Measurements from ENCODE around the gene ZNF580.

ZNF580 gene

DNA sequence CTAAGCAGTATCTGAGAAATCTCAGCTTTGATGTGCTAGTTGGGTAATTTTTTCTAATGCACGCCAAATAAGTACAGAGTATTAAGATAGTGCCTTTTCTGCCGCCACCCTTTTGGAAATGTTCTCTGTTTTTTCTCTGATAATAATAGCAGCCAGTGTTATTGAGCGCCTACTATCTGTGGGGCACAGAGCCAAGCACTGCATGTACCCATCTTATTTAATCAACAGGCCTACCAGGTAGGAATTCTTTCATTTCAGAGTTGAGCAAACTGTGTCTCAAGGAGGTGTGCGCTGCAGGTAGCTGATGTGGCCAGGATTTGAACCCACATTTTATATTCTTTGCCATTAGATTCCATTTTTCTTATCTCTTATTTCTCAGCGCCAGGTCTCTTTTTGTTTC is 35.6 kb downstream of the ZNF580 start:
- ChIA-PET POLR2A (ENCODE audit: low non-redundant PET) (no interaction called here), CTCF (interaction anchor here (0.7 kb wide), 1 partner anchor 23 kb away, joined by 3 read pairs; no protein-coding TSS in a partner anchor)
- TF ChIP-seq, protein P1, sequence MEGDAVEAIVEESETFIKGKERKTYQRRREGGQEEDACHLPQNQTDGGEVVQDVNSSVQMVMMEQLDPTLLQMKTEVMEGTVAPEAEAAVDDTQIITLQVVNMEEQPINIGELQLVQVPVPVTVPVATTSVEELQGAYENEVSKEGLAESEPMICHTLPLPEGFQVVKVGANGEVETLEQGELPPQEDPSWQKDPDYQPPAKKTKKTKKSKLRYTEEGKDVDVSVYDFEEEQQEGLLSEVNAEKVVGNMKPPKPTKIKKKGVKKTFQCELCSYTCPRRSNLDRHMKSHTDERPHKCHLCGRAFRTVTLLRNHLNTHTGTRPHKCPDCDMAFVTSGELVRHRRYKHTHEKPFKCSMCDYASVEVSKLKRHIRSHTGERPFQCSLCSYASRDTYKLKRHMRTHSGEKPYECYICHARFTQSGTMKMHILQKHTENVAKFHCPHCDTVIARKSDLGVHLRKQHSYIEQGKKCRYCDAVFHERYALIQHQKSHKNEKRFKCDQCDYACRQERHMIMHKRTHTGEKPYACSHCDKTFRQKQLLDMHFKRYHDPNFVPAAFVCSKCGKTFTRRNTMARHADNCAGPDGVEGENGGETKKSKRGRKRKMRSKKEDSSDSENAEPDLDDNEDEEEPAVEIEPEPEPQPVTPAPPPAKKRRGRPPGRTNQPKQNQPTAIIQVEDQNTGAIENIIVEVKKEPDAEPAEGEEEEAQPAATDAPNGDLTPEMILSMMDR (conservative IDR thresholded peaks at IDR 0.05; ENCODE audit: low read depth), result peak; percentile 45
- H3K27ac ChIP-seq, result no peak overlapping the region
- DNase-seq (ENCODE audit: low spot score), result no peak

- ChIA-PET POLR2A (ENCODE audit: low non-redundant PET) (no interaction called here), CTCF (no interaction called here)
- TF ChIP-seq, protein P1 (conservative IDR thresholded peaks at IDR 0.05; ENCODE audit: low read depth), result no peak
- H3K27ac ChIP-seq, result no peak overlapping the region
- DNase-seq (ENCODE audit: low spot score), result no peak
Observed at GRCh38 chr19:55676889-55677505, 36.2 kb downstream of the ZNF580 start.

DNA sequence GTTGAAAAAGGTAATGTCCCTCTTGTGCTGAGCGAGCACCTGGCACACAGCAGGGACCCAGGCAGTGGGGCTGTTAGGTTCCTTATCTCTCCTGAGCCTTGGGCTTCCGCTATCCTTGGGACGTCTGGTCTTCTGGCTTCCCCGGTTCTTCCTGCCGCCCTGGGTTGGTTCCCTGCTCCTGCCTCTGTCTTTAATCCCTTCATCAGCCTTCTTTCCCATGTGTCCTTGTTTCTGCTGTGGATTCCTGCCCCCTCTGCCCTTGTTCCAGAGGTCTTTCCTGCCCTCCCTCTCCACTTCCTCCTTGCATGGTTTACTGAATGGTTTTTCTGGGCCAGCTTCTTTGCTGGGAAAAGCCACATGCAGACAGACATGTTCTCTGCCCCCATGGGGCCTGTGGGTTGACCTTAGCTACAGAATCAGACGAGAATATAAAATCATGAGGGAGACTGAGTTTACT is 36.8 kb downstream of the ZNF580 start:
- no peak overlapping the region for H3K27ac ChIP-seq
- POLR2A ChIA-PET (ENCODE audit: low non-redundant PET), result no interaction called here
- no peak for DNase-seq (ENCODE audit: low spot score)
- TF ChIP-seq, protein P1 (conservative IDR thresholded peaks at IDR 0.05; ENCODE audit: low read depth), result no peak
- CTCF ChIA-PET, result no interaction called here

DNA sequence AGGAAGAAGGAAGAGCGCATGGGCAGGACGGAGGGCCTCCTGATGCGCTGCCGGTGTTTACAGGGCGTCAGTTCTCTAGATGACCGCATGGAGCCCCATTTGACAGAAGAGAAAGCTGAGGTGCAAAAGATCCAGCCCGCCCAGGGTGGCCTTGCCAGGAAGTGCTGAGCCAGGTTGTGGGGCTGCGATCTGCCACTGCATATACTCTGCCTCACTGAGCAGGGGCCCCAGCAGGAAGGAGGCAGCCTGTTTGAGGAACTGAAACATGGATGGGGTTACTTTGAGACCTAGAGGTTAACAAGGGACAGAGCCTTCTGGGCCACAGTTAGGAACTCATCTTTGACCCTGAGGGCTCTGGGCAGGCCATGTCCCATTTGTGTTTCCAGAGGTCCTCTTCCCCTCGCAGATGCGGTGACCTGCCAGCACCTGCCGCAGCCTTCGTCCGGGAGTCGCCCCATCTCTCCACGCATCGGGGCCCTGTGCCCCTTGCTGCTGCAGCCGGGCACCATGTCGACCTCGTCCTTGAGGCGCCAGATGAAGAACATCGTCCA is 37.4 kb downstream of the ZNF580 start:
- POLR2A ChIA-PET (ENCODE audit: low non-redundant PET), result no interaction called here

DNA sequence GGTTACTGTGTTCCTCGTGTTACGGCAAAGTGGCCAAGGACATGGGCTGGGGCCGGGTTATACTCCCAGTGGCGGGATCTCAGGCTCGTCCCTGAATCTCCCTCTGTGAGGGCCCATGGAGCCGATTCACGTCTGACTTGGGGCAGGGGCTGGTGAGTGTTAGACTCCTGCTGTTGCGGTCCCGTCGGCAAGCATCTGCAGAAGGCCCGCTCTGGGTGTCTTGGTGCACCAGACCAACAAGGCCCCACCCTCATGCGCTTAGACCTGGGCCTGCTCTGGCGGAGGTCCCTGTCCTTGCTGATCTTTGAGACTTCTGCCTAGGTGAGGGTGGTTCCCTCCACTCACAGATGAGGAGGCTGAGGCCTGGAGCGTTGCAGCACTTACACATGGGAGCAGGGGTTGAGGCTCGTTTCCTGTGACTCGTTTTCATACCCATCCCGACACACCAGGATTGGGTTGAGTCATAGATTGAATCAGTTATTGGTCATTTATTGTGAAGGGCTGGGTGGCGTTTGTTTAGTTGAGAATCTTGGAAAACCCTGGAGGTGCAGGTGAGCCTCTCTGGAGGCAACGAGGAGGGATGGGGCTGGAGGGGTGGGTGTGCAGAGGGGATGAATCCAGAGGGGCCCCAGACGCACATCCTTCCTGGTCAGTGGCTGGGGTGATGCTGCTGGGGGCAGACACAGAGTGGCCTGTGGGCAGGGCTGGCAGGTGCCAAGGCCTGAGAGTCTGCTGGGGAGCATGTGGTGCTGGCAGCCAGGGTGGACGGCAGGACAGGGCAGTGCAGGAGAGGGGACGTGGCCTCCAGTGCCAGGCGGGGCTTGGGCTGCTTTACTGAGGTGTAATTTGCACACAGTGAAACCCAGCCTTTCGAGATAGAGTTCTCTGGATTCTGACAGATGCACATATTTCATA is 38.8 kb downstream of the ZNF580 start:
- ChIA-PET POLR2A (ENCODE audit: low non-redundant PET) (no interaction called here), CTCF (no interaction called here)
- TF ChIP-seq, protein P1 (conservative IDR thresholded peaks at IDR 0.05; ENCODE audit: low read depth), result no peak
- peak overlapping the region; percentile 16 for H3K27ac ChIP-seq
- peak; percentile 58 for DNase-seq (ENCODE audit: low spot score)

More for the DNA sequence above, 37.4 kb downstream of the ZNF580 start:
- TF ChIP-seq, protein P1 (conservative IDR thresholded peaks at IDR 0.05; ENCODE audit: low read depth), result no peak
- no peak overlapping the region; the same call in 1 of the 2 replicates for H3K27ac ChIP-seq
- CTCF ChIA-PET, result no interaction called here
- no peak for DNase-seq (ENCODE audit: low spot score)

GRCh38 chr19:55680339-55681130 is 39.7 kb downstream of the ZNF580 start:
- H3K27ac ChIP-seq, result peak overlapping the region; percentile 16; the same call in 1 of the 2 replicates
- DNase-seq (ENCODE audit: low spot score), result no peak
- CTCF ChIA-PET, result interaction anchor here (0.6 kb wide), 1 partner anchor 24 kb away, joined by 3 read pairs; no protein-coding TSS in a partner anchor
- POLR2A ChIA-PET (ENCODE audit: low non-redundant PET), result no interaction called here
- TF ChIP-seq, protein P1 (conservative IDR thresholded peaks at IDR 0.05; ENCODE audit: low read depth), result no peak
